Choroid plexus epithelial cell (primary cell): ENCODE data around the gene BRF1.

Experiments
- DNase-seq: peaks from one replicate; pipeline ENCODE4 v3.0.0-alpha.2; 2010; ENCODE audit warnings: low read depth
- H3K4me3 ChIP-seq: 2 replicates; pipeline ENCODE4 v1.5.1; 2011; ENCODE audit warnings: low read depth, mild to moderate bottlenecking, control low read depth, low read length, moderate library complexity
- TF ChIP-seq, protein P1 (sequence below): conservative IDR thresholded peaks from 2 replicates; pipeline ENCODE4 v1.5.1; 2011; ENCODE audit warnings: low read depth, mild to moderate bottlenecking, control low read depth, inconsistent platforms, low read length, moderate library complexity

Gene BRF1, protein sequence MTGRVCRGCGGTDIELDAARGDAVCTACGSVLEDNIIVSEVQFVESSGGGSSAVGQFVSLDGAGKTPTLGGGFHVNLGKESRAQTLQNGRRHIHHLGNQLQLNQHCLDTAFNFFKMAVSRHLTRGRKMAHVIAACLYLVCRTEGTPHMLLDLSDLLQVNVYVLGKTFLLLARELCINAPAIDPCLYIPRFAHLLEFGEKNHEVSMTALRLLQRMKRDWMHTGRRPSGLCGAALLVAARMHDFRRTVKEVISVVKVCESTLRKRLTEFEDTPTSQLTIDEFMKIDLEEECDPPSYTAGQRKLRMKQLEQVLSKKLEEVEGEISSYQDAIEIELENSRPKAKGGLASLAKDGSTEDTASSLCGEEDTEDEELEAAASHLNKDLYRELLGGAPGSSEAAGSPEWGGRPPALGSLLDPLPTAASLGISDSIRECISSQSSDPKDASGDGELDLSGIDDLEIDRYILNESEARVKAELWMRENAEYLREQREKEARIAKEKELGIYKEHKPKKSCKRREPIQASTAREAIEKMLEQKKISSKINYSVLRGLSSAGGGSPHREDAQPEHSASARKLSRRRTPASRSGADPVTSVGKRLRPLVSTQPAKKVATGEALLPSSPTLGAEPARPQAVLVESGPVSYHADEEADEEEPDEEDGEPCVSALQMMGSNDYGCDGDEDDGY

DNA sequence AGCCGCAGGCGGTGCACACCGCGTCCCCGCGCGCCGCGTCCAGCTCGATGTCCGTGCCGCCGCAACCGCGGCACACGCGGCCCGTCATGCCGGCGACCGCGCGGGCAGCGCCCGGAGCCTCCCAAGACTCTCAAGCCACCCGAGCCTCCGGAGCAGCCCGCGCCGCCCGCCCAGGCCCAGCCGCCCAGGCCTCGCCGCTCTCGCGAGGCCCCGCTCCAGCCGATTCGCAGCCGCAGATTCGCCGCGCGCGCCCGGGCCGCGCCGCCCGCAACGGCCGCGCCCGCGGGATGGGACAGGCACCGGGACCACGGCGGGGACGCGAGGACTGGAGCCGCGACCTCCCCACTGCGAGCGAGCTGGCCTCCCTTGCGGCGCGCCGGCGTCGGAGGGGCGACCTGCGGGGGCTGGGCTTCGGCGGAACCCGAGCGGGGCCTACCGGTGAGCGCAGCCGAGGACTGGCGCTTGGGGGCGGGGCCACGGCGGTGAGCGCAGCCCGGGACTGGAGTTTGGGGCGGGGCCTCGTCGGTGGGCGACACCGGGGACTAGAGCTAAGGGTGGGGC is at the start of gene BRF1:
BRF1 (minus strand) TSS at position 460 of the 561 bp plus-strand sequence; CDS start at position 88, 372 bp downstream.
- DNase-seq = peak; percentile 93
- TF ChIP-seq, protein P1, sequence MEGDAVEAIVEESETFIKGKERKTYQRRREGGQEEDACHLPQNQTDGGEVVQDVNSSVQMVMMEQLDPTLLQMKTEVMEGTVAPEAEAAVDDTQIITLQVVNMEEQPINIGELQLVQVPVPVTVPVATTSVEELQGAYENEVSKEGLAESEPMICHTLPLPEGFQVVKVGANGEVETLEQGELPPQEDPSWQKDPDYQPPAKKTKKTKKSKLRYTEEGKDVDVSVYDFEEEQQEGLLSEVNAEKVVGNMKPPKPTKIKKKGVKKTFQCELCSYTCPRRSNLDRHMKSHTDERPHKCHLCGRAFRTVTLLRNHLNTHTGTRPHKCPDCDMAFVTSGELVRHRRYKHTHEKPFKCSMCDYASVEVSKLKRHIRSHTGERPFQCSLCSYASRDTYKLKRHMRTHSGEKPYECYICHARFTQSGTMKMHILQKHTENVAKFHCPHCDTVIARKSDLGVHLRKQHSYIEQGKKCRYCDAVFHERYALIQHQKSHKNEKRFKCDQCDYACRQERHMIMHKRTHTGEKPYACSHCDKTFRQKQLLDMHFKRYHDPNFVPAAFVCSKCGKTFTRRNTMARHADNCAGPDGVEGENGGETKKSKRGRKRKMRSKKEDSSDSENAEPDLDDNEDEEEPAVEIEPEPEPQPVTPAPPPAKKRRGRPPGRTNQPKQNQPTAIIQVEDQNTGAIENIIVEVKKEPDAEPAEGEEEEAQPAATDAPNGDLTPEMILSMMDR = no peak
- H3K4me3 ChIP-seq = peak within 1 kb of the TSS; percentile 91

DNA sequence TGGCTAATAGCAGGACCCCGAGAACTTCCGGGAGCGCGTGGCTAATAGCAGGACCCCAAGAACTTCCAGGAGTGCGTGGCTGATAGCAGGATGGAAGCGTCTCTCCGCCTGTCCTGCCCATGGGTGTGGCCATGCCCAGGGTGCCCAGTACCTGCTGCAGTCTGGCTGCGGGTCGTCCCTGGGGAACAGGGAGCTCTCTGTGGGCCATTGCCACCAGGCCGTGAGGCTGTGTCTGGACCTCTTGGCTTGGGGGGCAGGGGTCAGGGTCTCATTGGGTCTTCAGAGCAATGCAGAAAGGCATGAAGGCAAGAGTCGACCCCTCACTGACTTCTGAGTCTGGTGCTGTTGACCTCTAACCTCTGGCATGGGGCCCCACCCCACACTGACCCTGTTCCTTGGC is 49.2 kb upstream of the BRF1 start:
- no peak overlapping the region for H3K4me3 ChIP-seq
- TF ChIP-seq, protein P1 = no peak
- no peak for DNase-seq

DNA sequence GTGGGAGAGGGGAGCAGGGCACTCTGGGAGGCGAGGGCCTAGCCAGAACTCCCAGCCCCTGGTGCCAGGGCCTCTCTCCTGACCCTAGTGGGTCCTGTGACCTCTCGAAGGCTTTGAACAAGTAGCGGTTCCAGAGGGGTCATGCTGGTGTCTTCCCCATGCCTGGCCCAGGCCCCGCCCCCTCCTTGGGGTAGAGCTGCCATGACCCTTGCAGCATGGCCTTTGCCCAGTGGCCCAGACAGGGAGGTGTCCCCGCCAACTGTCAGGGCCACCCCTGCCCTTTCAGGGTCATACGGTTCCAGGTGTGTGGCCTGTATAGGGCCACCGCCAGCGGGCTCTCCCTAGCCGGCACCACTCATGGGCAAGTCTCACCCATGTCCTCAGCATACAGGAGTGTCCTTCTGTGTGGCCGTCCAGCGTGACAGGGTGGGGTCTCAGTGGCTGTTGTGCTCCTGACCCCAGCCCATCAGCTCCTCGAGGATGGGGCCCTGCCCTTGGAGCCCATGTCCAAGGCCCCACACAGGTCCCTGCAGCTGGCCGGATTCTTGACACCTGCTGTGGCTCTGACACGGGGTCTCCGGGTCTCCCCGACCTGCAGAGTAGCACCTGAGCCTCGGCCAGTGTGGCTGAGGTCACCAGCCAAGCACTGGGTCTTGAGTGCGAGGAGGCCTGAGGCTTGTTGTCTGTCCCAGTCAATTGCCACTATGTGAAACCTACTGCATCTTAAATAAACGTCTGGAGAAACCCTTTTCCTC is 48.3 kb upstream of the BRF1 start:
- DNase-seq = no peak
- TF ChIP-seq, protein P1 = no peak
- H3K4me3 ChIP-seq = no peak overlapping the region

DNA sequence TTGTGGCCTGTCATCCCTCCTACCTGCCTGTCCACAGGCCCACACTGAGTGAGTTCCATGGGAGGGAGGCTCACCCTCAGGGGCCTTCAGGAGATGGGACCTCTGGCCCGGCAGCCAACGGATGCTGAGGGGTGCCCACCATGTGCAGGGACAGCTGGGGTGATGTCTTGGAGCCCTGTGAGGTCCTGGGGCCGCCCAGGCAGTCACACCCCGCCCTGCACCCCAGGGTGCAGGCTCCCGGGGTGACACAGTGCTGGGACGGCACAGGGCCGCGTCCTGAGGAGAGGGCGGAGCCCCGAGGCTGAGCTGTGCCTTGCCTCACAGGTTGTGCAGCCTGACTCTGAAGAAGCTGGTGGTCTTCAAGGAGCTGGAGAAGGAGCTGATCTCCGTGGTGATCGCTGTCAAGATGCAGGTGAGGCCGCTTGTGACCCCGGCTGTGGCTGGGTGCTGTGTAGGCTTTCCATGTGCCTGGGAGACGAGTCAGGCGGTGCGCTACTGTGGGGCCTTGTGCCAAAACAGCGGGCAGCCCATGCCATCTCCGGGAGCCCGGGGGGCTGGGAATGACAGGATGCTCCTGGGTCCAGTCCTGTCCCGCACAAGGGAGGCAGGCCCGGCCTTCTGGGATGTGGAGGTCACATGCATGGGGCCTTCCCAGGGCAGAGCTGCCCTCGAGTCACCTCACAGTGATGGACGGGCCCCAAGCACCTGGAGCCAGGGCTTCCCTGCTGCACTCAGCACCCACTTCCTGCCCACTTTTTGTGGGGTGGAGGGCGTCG is 47.6 kb upstream of the BRF1 start:
- H3K4me3 ChIP-seq = no peak overlapping the region
- TF ChIP-seq, protein P1 = no peak
- DNase-seq = no peak

DNA sequence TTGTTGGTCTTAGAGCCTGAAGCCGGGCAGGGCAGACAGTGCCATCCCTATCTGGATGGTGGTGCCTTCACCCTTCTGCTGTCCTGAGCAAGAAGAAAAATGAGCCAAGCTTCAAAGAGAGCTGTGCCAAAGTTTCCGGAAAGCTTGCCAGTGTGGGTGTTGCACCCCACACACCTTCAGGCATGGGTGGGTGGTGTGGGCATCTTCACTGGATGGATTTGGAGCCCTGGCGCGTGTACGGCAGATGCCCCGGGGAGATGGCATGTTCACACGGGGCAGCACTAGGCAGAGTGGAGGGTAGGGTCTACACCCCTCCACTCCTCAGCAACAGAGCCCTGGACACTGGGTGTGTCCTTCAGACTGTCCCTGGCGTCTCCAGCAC is 46.8 kb upstream of the BRF1 start:
- no peak overlapping the region for H3K4me3 ChIP-seq
- TF ChIP-seq, protein P1 = no peak

More for the DNA sequence above, 46.8 kb upstream of the BRF1 start:
- DNase-seq = no peak
